Measurements from ENCODE around the gene CRACDL. TPM values are rescaled to one million over a fixed set of nuclear protein-coding genes. Genes with fewer than 3 reads are reported as not detected.

The CRACDL gene
- total RNA-seq, 2 donors from 2014 or later = 4.1 to 20.8 TPM

DNA sequence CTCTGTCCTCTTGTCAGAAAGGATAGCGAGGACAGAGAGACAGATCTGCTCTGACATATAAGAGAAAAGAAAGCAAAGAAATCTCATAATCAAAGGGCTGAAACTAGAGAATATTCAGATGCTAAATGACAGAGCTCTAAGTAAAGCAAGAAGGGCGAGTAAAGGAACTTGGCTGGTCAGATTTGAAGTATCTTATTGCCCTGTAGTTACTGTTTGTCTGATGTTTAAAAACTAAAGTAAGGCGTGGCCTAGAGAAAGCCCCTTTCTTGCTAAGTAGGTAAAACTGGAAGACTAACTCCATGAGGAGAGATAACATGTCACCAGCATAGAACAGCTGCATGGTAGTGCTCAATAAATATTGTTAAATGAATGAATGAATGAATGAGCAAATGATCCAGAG, 70.0 kb downstream of the CRACDL start:
- 86% methylated on average over 3 of the region's 3 CpGs for WGBS

DNA sequence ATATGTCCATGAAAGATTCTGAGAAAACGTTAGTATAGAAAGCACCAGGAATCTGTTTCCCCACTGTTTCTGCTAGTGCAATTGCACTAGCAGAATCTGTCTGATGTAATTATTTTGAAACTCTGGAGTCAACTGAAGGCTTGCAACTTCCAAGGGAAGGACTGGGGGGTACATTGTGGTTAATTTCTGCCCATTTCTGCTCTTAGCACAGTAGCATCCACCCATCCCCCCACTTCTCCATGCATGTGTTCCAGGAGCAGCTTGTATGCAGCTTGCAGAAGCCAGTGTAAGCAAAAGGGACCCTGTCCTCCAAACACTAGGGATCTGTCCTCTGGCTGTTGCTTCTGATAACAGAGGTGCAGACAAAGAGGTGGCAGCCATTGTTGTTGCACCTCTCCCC, 74.4 kb downstream of the CRACDL start:
- Histone ChIP-seq H3K9me3 (no peaks in the 10 kb centered on the region), H3K4me3 (no peak overlapping the region), H3K27me3 (replicated peaks; ENCODE audit: insufficient read depth) (no peaks in the 10 kb centered on the region), H3K4me1 (replicated peaks) (no peaks in the 10 kb centered on the region), H3K36me3 (no peaks in the 10 kb centered on the region), H3K27ac (no peak overlapping the region)
- 84% methylated on average over 1 of the region's 1 CpG for WGBS
- no peak for DNase-seq (ENCODE audit: low spot score)
- TF ChIP-seq, protein P1, sequence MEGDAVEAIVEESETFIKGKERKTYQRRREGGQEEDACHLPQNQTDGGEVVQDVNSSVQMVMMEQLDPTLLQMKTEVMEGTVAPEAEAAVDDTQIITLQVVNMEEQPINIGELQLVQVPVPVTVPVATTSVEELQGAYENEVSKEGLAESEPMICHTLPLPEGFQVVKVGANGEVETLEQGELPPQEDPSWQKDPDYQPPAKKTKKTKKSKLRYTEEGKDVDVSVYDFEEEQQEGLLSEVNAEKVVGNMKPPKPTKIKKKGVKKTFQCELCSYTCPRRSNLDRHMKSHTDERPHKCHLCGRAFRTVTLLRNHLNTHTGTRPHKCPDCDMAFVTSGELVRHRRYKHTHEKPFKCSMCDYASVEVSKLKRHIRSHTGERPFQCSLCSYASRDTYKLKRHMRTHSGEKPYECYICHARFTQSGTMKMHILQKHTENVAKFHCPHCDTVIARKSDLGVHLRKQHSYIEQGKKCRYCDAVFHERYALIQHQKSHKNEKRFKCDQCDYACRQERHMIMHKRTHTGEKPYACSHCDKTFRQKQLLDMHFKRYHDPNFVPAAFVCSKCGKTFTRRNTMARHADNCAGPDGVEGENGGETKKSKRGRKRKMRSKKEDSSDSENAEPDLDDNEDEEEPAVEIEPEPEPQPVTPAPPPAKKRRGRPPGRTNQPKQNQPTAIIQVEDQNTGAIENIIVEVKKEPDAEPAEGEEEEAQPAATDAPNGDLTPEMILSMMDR (IDR thresholded peaks at IDR 0.05) = no peak
- no peak for TF ChIP-seq POLR2AphosphoS5 (IDR thresholded peaks at IDR 0.05)
- TF ChIP-seq POLR2A (IDR thresholded peaks at IDR 0.05) = no peak
- intact Hi-C loops (cut with DNase I) = no loop called here

More for the DNA sequence above, 70.0 kb downstream of the CRACDL start:
- H3K27me3 ChIP-seq (replicated peaks; ENCODE audit: insufficient read depth) = no peaks in the 10 kb centered on the region
- TF ChIP-seq POLR2AphosphoS5 (IDR thresholded peaks at IDR 0.05) (no peak), POLR2A (IDR thresholded peaks at IDR 0.05) (no peak)
- TF ChIP-seq, protein P1 (IDR thresholded peaks at IDR 0.05) = no peak
- no peaks in the 10 kb centered on the region for H3K4me1 ChIP-seq (replicated peaks)
- H3K27ac ChIP-seq = no peak overlapping the region
- intact Hi-C loops (cut with DNase I) = no loop called here
- H3K4me3 ChIP-seq = no peak overlapping the region
- H3K9me3 ChIP-seq = no peaks in the 10 kb centered on the region
- H3K36me3 ChIP-seq = no peaks in the 10 kb centered on the region
- no peak for DNase-seq (ENCODE audit: low spot score)

GRCh38 chr2:98859323-98859722, 76.7 kb downstream of the CRACDL start:
- Histone ChIP-seq H3K27ac (no peak overlapping the region), H3K9me3 (no peaks in the 10 kb centered on the region), H3K4me3 (no peak overlapping the region), H3K4me1 (replicated peaks) (no peaks in the 10 kb centered on the region), H3K36me3 (no peaks in the 10 kb centered on the region), H3K27me3 (replicated peaks; ENCODE audit: insufficient read depth) (no peaks in the 10 kb centered on the region)
- 88% methylated on average over 2 of the region's 2 CpGs for WGBS
- TF ChIP-seq POLR2AphosphoS5 (IDR thresholded peaks at IDR 0.05) = no peak
- TF ChIP-seq, protein P1 (IDR thresholded peaks at IDR 0.05) = no peak
- intact Hi-C loops (cut with DNase I) = no loop called here
- DNase-seq (ENCODE audit: low spot score) = no peak

DNA sequence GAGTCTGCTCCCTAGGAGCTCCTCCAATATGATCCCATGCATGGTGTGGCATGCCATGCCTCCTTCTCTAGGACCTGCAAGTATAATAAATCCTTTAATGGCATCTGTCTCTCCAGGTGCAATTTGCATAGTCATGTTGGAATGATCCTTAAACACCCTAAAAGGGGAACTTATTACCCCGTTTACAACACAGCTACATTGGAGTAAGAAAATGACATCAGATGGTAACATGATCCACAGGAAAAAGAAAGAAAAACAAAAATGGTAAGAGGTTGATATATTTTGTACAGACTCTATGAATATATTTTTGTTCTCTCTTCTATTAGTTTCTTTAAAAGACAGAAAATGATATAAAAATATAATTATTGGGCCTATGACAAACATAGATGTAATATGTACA, 79.0 kb downstream of the CRACDL start:
- H3K4me1 ChIP-seq (replicated peaks) = no peaks in the 10 kb centered on the region
- no peaks in the 10 kb centered on the region for H3K27me3 ChIP-seq (replicated peaks; ENCODE audit: insufficient read depth)
- TF ChIP-seq, protein P1 (IDR thresholded peaks at IDR 0.05) = no peak
- no peak for TF ChIP-seq POLR2AphosphoS5 (IDR thresholded peaks at IDR 0.05)
- no peak for TF ChIP-seq POLR2A (IDR thresholded peaks at IDR 0.05)
- DNase-seq (ENCODE audit: low spot score) = no peak
- no peaks in the 10 kb centered on the region for H3K36me3 ChIP-seq
- no peaks in the 10 kb centered on the region for H3K9me3 ChIP-seq
- H3K4me3 ChIP-seq = no peak overlapping the region
- intact Hi-C loops (cut with DNase I) = no loop called here
- 57% methylated on average over 1 of the region's 1 CpG for WGBS
- no peak overlapping the region for H3K27ac ChIP-seq

DNA sequence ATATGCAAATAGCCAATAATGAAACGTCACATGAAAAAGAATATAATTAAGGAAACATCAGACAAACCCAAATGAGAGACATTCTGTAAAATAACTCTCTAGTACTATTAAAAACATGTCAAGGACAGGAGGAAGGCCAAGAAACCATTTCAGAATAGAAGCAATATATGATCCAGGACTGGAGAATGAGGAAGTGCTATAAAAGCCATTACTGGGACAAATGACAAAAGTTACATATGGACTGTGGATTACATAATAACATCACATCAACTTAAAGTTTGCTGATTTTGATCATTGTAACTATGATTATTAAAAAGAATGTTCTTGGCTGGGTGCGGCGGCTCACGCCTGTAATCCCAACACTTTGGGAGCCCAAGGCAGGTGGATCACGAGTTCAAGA, 81.3 kb downstream of the CRACDL start:
- no peaks in the 10 kb centered on the region for H3K4me1 ChIP-seq (replicated peaks)
- intact Hi-C loops (cut with DNase I) = no loop called here
- no peak for TF ChIP-seq POLR2AphosphoS5 (IDR thresholded peaks at IDR 0.05)
- TF ChIP-seq, protein P1 (IDR thresholded peaks at IDR 0.05) = no peak
- TF ChIP-seq POLR2A (IDR thresholded peaks at IDR 0.05) = no peak
- no peaks in the 10 kb centered on the region for H3K9me3 ChIP-seq
- no peak overlapping the region for H3K27ac ChIP-seq
- no peak overlapping the region for H3K4me3 ChIP-seq
- no peaks in the 10 kb centered on the region for H3K36me3 ChIP-seq
- no peak for DNase-seq (ENCODE audit: low spot score)
- 91% methylated on average over 5 of the region's 5 CpGs for WGBS
- peaks cover 2% of the 10 kb centered on the region for H3K27me3 ChIP-seq (replicated peaks; ENCODE audit: insufficient read depth)

Measured in prostate gland (tissue), 2 donors.